Body of pancreas (tissue), 4 donors: ENCODE data around the gene RASL12.

ENCODE experiments used
- POLR2A ChIP-seq, 3 donors: fragments of 450-650 bp; IDR thresholded peaks; one replicate each; pipeline ENCODE4 v1.6.1; 2016; ENCODE audit warnings: antibody characterized with exemption in 3 of 3, mild to moderate bottlenecking in 2 of 3
- TF ChIP-seq, protein P1 (sequence below), 7 experiments: fragments of 450-650 bp in 4 of 7; fragments of 200-600 bp in 3 of 7; sonication (generic) in 3 of 7; IDR thresholded peaks; one replicate each; pipeline ENCODE4 v1.5.1; 2016 to 2019; ENCODE audit warnings: antibody characterized with exemption in 7 of 7

DNA sequence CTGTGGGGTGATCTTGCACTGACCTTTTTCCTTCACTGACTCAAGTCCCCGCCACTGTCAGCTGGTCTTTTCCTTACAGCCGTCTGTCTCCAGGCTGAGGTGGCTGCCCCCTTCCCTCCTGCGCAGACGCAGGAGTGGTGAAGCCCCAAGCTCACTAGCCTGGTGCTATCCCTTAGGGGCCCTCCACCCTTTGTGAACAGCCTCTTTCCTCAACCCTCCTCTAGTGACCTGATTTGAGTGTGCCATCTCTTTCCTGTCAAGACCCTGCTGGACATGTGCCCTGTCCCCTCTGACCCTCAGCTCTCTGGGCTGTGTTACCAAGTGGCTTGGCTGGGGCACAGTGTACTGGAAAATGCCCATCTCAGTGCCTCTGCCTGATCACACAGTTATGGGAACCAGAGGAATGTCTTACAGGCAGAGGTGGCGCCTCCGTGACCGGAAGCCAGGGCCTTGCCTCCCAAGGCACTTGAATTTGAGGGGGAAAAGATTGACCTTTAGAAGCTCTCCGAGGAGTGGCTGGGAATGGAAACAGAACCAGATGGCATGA is 17.5 kb upstream of the RASL12 start:
- TF ChIP-seq, protein P1, sequence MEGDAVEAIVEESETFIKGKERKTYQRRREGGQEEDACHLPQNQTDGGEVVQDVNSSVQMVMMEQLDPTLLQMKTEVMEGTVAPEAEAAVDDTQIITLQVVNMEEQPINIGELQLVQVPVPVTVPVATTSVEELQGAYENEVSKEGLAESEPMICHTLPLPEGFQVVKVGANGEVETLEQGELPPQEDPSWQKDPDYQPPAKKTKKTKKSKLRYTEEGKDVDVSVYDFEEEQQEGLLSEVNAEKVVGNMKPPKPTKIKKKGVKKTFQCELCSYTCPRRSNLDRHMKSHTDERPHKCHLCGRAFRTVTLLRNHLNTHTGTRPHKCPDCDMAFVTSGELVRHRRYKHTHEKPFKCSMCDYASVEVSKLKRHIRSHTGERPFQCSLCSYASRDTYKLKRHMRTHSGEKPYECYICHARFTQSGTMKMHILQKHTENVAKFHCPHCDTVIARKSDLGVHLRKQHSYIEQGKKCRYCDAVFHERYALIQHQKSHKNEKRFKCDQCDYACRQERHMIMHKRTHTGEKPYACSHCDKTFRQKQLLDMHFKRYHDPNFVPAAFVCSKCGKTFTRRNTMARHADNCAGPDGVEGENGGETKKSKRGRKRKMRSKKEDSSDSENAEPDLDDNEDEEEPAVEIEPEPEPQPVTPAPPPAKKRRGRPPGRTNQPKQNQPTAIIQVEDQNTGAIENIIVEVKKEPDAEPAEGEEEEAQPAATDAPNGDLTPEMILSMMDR (IDR thresholded peaks at IDR 0.05) = no peak
- no peak for TF ChIP-seq POLR2A (IDR thresholded peaks at IDR 0.05)
